ENCODE data around the gene PLA2G1B.
A peak's percentile ranks its signal among the peaks of the same experiment; 100 is the strongest.

PLA2G1B gene

GRCh38 chr12:120327593-120327992 is at the start of gene PLA2G1B:
PLA2G1B (minus strand) TSS chr12:120327779; CDS start chr12:120327753, 26 bp downstream.
- Histone ChIP-seq H3K4me3 (ENCODE audit: low read length) (no peak within 1 kb of the TSS), H2AFZ (ENCODE audit: low read depth, low read length) (no peak within 1 kb of the TSS), H3K36me3 (ENCODE audit: insufficient read depth, low read length) (no peaks in the 10 kb centered on the region), H3K9me3 (ENCODE audit: low read length) (no peaks in the 10 kb centered on the region), H3K4me1 (ENCODE audit: insufficient read depth, low read length) (peaks cover 4% of the 10 kb centered on the region), H3K27me3 (ENCODE audit: insufficient read depth, low read length) (no peaks in the 10 kb centered on the region)

GRCh38 chr12:120376934-120377572 is 49.5 kb upstream of the PLA2G1B start:
- H3K27me3 ChIP-seq (ENCODE audit: insufficient read depth, low read length): no peaks in the 10 kb centered on the region
- H2AFZ ChIP-seq (ENCODE audit: low read depth, low read length): no peak overlapping the region
- peaks cover 24% of the 10 kb centered on the region for H3K4me1 ChIP-seq (ENCODE audit: insufficient read depth, low read length)
- H3K36me3 ChIP-seq (ENCODE audit: insufficient read depth, low read length): no peaks in the 10 kb centered on the region
- H3K4me3 ChIP-seq (ENCODE audit: low read length): no peak overlapping the region
- H3K9me3 ChIP-seq (ENCODE audit: low read length): no peaks in the 10 kb centered on the region

GRCh38 chr12:120376416-120376815 is 48.8 kb upstream of the PLA2G1B start:
- Histone ChIP-seq H3K4me1 (ENCODE audit: insufficient read depth, low read length) (peaks cover 20% of the 10 kb centered on the region), H3K4me3 (ENCODE audit: low read length) (no peak overlapping the region), H3K9me3 (ENCODE audit: low read length) (no peaks in the 10 kb centered on the region), H3K36me3 (ENCODE audit: insufficient read depth, low read length) (no peaks in the 10 kb centered on the region), H2AFZ (ENCODE audit: low read depth, low read length) (no peak overlapping the region), H3K27me3 (ENCODE audit: insufficient read depth, low read length) (no peaks in the 10 kb centered on the region)

- Histone ChIP-seq H2AFZ (ENCODE audit: low read depth, low read length) (no peak overlapping the region), H3K4me1 (ENCODE audit: insufficient read depth, low read length) (peaks cover 21% of the 10 kb centered on the region), H3K4me3 (ENCODE audit: low read length) (no peak overlapping the region), H3K27me3 (ENCODE audit: insufficient read depth, low read length) (no peaks in the 10 kb centered on the region), H3K9me3 (ENCODE audit: low read length) (no peaks in the 10 kb centered on the region), H3K36me3 (ENCODE audit: insufficient read depth, low read length) (no peaks in the 10 kb centered on the region)
Measured at GRCh38 chr12:120376009-120376408, 48.4 kb upstream of the PLA2G1B start.

GRCh38 chr12:120373683-120374082 is 46.1 kb upstream of the PLA2G1B start:
- no peaks in the 10 kb centered on the region for H3K27me3 ChIP-seq (ENCODE audit: insufficient read depth, low read length)
- no peaks in the 10 kb centered on the region for H3K9me3 ChIP-seq (ENCODE audit: low read length)
- H3K36me3 ChIP-seq (ENCODE audit: insufficient read depth, low read length): no peaks in the 10 kb centered on the region
- no peak overlapping the region for H2AFZ ChIP-seq (ENCODE audit: low read depth, low read length)
- H3K4me1 ChIP-seq (ENCODE audit: insufficient read depth, low read length): peaks cover 37% of the 10 kb centered on the region
- no peak overlapping the region for H3K4me3 ChIP-seq (ENCODE audit: low read length)

GRCh38 chr12:120370343-120371243 is 43.0 kb upstream of the PLA2G1B start:
- Histone ChIP-seq H3K27me3 (ENCODE audit: insufficient read depth, low read length) (no peaks in the 10 kb centered on the region), H3K4me1 (ENCODE audit: insufficient read depth, low read length) (peaks cover 32% of the 10 kb centered on the region), H3K9me3 (ENCODE audit: low read length) (no peaks in the 10 kb centered on the region), H3K4me3 (ENCODE audit: low read length) (peak overlapping the region; percentile 70), H2AFZ (ENCODE audit: low read depth, low read length) (no peak overlapping the region), H3K36me3 (ENCODE audit: insufficient read depth, low read length) (peaks cover 20% of the 10 kb centered on the region)

- H3K4me1 ChIP-seq (ENCODE audit: insufficient read depth, low read length): peaks cover 39% of the 10 kb centered on the region
- H3K27me3 ChIP-seq (ENCODE audit: insufficient read depth, low read length): no peaks in the 10 kb centered on the region
- no peaks in the 10 kb centered on the region for H3K9me3 ChIP-seq (ENCODE audit: low read length)
- H3K36me3 ChIP-seq (ENCODE audit: insufficient read depth, low read length): peaks cover 27% of the 10 kb centered on the region
- no peak overlapping the region for H2AFZ ChIP-seq (ENCODE audit: low read depth, low read length)
- H3K4me3 ChIP-seq (ENCODE audit: low read length): peak overlapping the region; percentile 70
Measured at GRCh38 chr12:120369603-120370342, 42.2 kb upstream of the PLA2G1B start.

- H3K9me3 ChIP-seq (ENCODE audit: low read length): no peaks in the 10 kb centered on the region
- H3K27me3 ChIP-seq (ENCODE audit: insufficient read depth, low read length): no peaks in the 10 kb centered on the region
- H3K4me3 ChIP-seq (ENCODE audit: low read length): peak within 1 kb of the TSS; percentile 92
- peaks cover 34% of the 10 kb centered on the region for H3K36me3 ChIP-seq (ENCODE audit: insufficient read depth, low read length)
- H3K4me1 ChIP-seq (ENCODE audit: insufficient read depth, low read length): peaks cover 46% of the 10 kb centered on the region
- H2AFZ ChIP-seq (ENCODE audit: low read depth, low read length): no peak within 1 kb of the TSS
Measured at GRCh38 chr12:120368789-120369602, 41.4 kb upstream of the PLA2G1B start, which contains the start of gene MSI1. MSI1 (minus strand) TSS chr12:120369164; CDS start chr12:120369091, 73 bp downstream.

GRCh38 chr12:120367924-120368788 is 40.6 kb upstream of the PLA2G1B start:
- peak overlapping the region; percentile 92 for H3K4me3 ChIP-seq (ENCODE audit: low read length)
- no peak overlapping the region for H2AFZ ChIP-seq (ENCODE audit: low read depth, low read length)
- H3K36me3 ChIP-seq (ENCODE audit: insufficient read depth, low read length): peaks cover 43% of the 10 kb centered on the region
- no peaks in the 10 kb centered on the region for H3K9me3 ChIP-seq (ENCODE audit: low read length)
- H3K27me3 ChIP-seq (ENCODE audit: insufficient read depth, low read length): no peaks in the 10 kb centered on the region
- peaks cover 55% of the 10 kb centered on the region for H3K4me1 ChIP-seq (ENCODE audit: insufficient read depth, low read length)

- H3K4me1 ChIP-seq (ENCODE audit: insufficient read depth, low read length): peaks cover 63% of the 10 kb centered on the region
- peaks cover 50% of the 10 kb centered on the region for H3K36me3 ChIP-seq (ENCODE audit: insufficient read depth, low read length)
- no peaks in the 10 kb centered on the region for H3K9me3 ChIP-seq (ENCODE audit: low read length)
- H3K27me3 ChIP-seq (ENCODE audit: insufficient read depth, low read length): no peaks in the 10 kb centered on the region
- no peak overlapping the region for H2AFZ ChIP-seq (ENCODE audit: low read depth, low read length)
- H3K4me3 ChIP-seq (ENCODE audit: low read length): peak overlapping the region; percentile 92
Measured at GRCh38 chr12:120367233-120367923, 39.8 kb upstream of the PLA2G1B start.

GRCh38 chr12:120366845-120367232 is 39.3 kb upstream of the PLA2G1B start:
- Histone ChIP-seq H3K27me3 (ENCODE audit: insufficient read depth, low read length) (no peaks in the 10 kb centered on the region), H3K4me3 (ENCODE audit: low read length) (peak overlapping the region; percentile 92), H3K9me3 (ENCODE audit: low read length) (no peaks in the 10 kb centered on the region), H3K36me3 (ENCODE audit: insufficient read depth, low read length) (peaks cover 53% of the 10 kb centered on the region), H2AFZ (ENCODE audit: low read depth, low read length) (no peak overlapping the region), H3K4me1 (ENCODE audit: insufficient read depth, low read length) (peaks cover 68% of the 10 kb centered on the region)
